Activated CD4-positive, alpha-beta T cell treated with anti-CD3 and anti-CD28 coated beads, Interleukin-2, amount 50 U/mL, for 48 hours (primary cell): Measurements from ENCODE around the gene SH3BP5L.

Experiments
- DNase-seq, 2 experiments: peaks; one replicate each; pipeline ENCODE4 v3.0.0-alpha.2; 2020

SH3BP5L gene

GRCh38 chr1:248825909-248826760, at the start of gene SH3BP5L:
Gene SH3BP5L (minus strand): TSS chr1:248825915. CDS start chr1:248824935, 980 bp downstream.
- DNase-seq: peak; percentile 85 to 90

GRCh38 chr1:248873993-248874533, 48.3 kb upstream of the SH3BP5L start:
- peak; percentile 85 to 88 for DNase-seq

- peak; percentile 97 to 98 for DNase-seq
Observed at GRCh38 chr1:248873409-248873992, 47.8 kb upstream of the SH3BP5L start.

GRCh38 chr1:248872752-248873408, 47.2 kb upstream of the SH3BP5L start:
- DNase-seq: peak; percentile 74 to 77

GRCh38 chr1:248871837-248872401, 46.2 kb upstream of the SH3BP5L start:
- no peak for DNase-seq

GRCh38 chr1:248862998-248863881, 37.5 kb upstream of the SH3BP5L start:
- DNase-seq: peak; percentile 87 to 91

- DNase-seq: no peak
Observed at GRCh38 chr1:248862695-248862997, 36.9 kb upstream of the SH3BP5L start.

GRCh38 chr1:248861616-248862015, 35.9 kb upstream of the SH3BP5L start:
- DNase-seq: no peak

GRCh38 chr1:248860007-248860406, 34.3 kb upstream of the SH3BP5L start:
- DNase-seq: no peak

- peak; percentile 95 to 97 for DNase-seq
Observed at GRCh38 chr1:248858891-248859889, 33.5 kb upstream of the SH3BP5L start, which contains the start of gene ZNF692. Gene ZNF692 (minus strand): TSS chr1:248859085. CDS start chr1:248858309, 776 bp downstream.

GRCh38 chr1:248858096-248858890, 32.6 kb upstream of the SH3BP5L start:
- peak; percentile 43 to 48 for DNase-seq

- no peak for DNase-seq
Observed at GRCh38 chr1:248857749-248858095, 32.0 kb upstream of the SH3BP5L start.

GRCh38 chr1:248857201-248857600, 31.5 kb upstream of the SH3BP5L start:
- no peak for DNase-seq

- DNase-seq: no peak
Observed at GRCh38 chr1:248856176-248856575, 30.5 kb upstream of the SH3BP5L start.

GRCh38 chr1:248855580-248855979, 29.9 kb upstream of the SH3BP5L start:
- DNase-seq: no peak

- no peak for DNase-seq
Observed at GRCh38 chr1:248853663-248854375, 28.1 kb upstream of the SH3BP5L start.

GRCh38 chr1:248852481-248853405, 27.0 kb upstream of the SH3BP5L start:
- DNase-seq: no peak

GRCh38 chr1:248851390-248851789, 25.7 kb upstream of the SH3BP5L start:
- DNase-seq: no peak
